ENCODE results near the gene ITPR1. TPM values are rescaled to one million over a fixed set of nuclear protein-coding genes. Genes with fewer than 3 reads are reported as not detected.
A peak's percentile ranks its signal among the peaks of the same experiment; 100 is the strongest.

Gene ITPR1
- total and polyA plus RNA-seq, 2 experiments from 2014 or later: 6.8 to 21.0 TPM

- H3K4me1 Mint-ChIP-seq: peaks cover 8% of the 10 kb centered on the region; the same call in 2 of the 3 replicates
- Histone ChIP-seq H3K27me3 (ENCODE audit: insufficient read depth) (no peaks in the 10 kb centered on the region), H3K4me3 (peak overlapping the region; percentile 73), H3K36me3 (ENCODE audit: insufficient read depth) (no peaks in the 10 kb centered on the region), H2AFZ (peak overlapping the region; percentile 92), H4K20me1 (replicated peaks; ENCODE audit: insufficient read depth) (no peaks in the 10 kb centered on the region), H3F3A (replicated peaks; ENCODE audit: low read depth) (no peaks in the 10 kb centered on the region), H3K79me2 (replicated peaks; ENCODE audit: insufficient read depth) (0 out of 2 replicates have a peak, but pooled peaks cover 3% of the 10 kb centered on the region), H3K9me2 (ENCODE audit: insufficient read depth) (0 out of 2 replicates have a peak, but pooled peaks cover under 1% of the 10 kb centered on the region), H3K27ac (ENCODE audit: low read depth) (peak overlapping the region; percentile 88), H3K4me1 (ENCODE audit: insufficient read depth) (no peaks in the 10 kb centered on the region; the same call in 1 of the 2 replicates), H3K4me2 (peak overlapping the region; percentile 73)
- H3K27ac Mint-ChIP-seq: peak overlapping the region; percentile 94
- no peak for DNase-seq (ENCODE audit: low spot score)
- no peak for TF ChIP-seq ZNF114 (CRISPR knock-in tag; IDR thresholded peaks at IDR 0.05)
- TF ChIP-seq, protein P1, sequence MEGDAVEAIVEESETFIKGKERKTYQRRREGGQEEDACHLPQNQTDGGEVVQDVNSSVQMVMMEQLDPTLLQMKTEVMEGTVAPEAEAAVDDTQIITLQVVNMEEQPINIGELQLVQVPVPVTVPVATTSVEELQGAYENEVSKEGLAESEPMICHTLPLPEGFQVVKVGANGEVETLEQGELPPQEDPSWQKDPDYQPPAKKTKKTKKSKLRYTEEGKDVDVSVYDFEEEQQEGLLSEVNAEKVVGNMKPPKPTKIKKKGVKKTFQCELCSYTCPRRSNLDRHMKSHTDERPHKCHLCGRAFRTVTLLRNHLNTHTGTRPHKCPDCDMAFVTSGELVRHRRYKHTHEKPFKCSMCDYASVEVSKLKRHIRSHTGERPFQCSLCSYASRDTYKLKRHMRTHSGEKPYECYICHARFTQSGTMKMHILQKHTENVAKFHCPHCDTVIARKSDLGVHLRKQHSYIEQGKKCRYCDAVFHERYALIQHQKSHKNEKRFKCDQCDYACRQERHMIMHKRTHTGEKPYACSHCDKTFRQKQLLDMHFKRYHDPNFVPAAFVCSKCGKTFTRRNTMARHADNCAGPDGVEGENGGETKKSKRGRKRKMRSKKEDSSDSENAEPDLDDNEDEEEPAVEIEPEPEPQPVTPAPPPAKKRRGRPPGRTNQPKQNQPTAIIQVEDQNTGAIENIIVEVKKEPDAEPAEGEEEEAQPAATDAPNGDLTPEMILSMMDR (conservative IDR thresholded peaks at IDR 0.05; ENCODE audit: low read depth in 2 of 2): no peak
- TF ChIP-seq ZNF331 (CRISPR knock-in tag; IDR thresholded peaks at IDR 0.05; ENCODE audit: low read depth): no peak
- TF ChIP-seq EZH2phosphoT487 (IDR thresholded peaks at IDR 0.05; ENCODE audit: unreplicated experiment): no peak
- no peak for TF ChIP-seq JUNB (IDR thresholded peaks at IDR 0.05; ENCODE audit: unreplicated experiment)
- TF ChIP-seq CREB1 (CRISPR knock-in tag; IDR thresholded peaks at IDR 0.05; ENCODE audit: low read depth): no peak
- TF ChIP-seq NANOG (IDR thresholded peaks at IDR 0.05; ENCODE audit: borderline replicate concordance): no peak
- no peak for TF ChIP-seq STAT1 (IDR thresholded peaks at IDR 0.05; ENCODE audit: unreplicated experiment)
- no peak for TF ChIP-seq EZH2 (IDR thresholded peaks at IDR 0.05; ENCODE audit: low read depth, unreplicated experiment)
- no peak for TF ChIP-seq ZNF462 (CRISPR knock-in tag; IDR thresholded peaks at IDR 0.05)
- no peak for TF ChIP-seq POLR2AphosphoS5 (IDR thresholded peaks at IDR 0.05; ENCODE audit: low read depth)
- TF ChIP-seq, protein P2, sequence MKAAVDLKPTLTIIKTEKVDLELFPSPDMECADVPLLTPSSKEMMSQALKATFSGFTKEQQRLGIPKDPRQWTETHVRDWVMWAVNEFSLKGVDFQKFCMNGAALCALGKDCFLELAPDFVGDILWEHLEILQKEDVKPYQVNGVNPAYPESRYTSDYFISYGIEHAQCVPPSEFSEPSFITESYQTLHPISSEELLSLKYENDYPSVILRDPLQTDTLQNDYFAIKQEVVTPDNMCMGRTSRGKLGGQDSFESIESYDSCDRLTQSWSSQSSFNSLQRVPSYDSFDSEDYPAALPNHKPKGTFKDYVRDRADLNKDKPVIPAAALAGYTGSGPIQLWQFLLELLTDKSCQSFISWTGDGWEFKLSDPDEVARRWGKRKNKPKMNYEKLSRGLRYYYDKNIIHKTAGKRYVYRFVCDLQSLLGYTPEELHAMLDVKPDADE (IDR thresholded peaks at IDR 0.05): no peak
- no peak for TF ChIP-seq REST (IDR thresholded peaks at IDR 0.05; ENCODE audit: unreplicated experiment)
- H3K4me3 Mint-ChIP-seq: peak overlapping the region; percentile 97
- peaks cover 4% of the 10 kb centered on the region for H3K27me3 Mint-ChIP-seq (ENCODE audit: insufficient read depth, low read depth, poor library complexity)
- H3K9me3 Mint-ChIP-seq: no peaks in the 10 kb centered on the region
- peak; percentile 10 for ATAC-seq
- H3K36me3 Mint-ChIP-seq (ENCODE audit: low read depth): no peaks in the 10 kb centered on the region
Observed at GRCh38 chr3:4467522-4467867, 25.7 kb upstream of the ITPR1 start.

All from GM23338 (cell line).